NCI-H226 (cell line): ENCODE data around the gene ZC3H12A.
A peak's percentile ranks its signal among the peaks of the same experiment; 100 is the strongest.

Experiments
- DNase-seq: peaks from one replicate; pipeline ENCODE4 v3.0.0-alpha.2; 2015

ZC3H12A gene

DNA sequence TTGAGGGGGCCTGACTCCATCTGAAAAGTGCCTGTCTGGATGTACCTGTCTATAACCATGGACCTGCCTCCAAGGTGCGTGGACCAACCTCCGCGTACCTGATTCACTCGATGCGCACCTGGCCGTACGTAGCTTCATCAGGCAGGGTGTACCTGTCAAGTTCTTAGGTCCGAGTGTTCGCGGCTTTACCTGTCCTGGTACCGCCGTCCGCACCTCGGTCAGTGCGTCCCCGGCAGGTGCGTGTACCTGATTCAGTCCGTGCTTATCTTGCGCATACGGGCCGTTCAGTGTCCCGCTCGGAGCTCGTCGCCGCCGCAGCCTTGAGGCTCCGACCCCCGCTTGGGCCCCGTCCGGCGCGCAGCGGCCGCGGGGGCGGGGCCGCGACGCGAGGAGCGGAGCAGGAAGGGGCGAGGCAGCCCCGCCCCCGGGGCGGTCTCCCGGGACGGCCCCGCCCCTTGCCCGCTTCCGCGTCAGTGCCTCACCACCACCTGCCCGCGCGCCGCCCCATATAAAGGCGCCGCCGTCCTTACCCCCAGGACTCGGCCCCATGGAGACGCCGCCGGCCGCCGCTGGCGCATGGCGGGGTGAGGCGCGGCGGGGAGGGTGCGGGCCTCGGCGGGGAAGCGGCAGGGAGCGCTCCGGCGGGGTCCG is at the start of gene ZC3H12A:
TSS of gene ZC3H12A (plus strand) at position 535 of the 651 bp plus-strand sequence. CDS start 917 bp downstream, outside the sequence.
- DNase-seq = peak; percentile 86

DNA sequence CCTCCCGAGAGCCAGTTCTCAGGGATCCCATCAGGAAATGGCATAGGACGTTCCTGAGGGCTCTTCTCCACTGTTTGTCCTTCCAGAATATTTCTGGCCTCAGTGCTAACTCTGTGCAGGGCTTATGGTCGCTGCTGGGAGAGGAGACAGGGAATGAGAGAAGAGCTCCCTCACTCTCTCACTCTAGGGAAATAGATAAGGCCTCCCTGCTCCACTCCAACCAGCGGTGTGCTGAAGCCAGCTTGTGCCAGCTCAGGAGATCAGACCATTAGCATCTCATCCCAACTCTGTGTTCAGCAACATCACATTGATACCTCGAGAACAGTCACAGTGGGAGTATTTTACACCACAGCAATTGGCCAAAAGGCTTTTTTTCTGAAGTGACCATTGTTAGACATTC is 49.2 kb upstream of the ZC3H12A start:
- no peak for DNase-seq

DNA sequence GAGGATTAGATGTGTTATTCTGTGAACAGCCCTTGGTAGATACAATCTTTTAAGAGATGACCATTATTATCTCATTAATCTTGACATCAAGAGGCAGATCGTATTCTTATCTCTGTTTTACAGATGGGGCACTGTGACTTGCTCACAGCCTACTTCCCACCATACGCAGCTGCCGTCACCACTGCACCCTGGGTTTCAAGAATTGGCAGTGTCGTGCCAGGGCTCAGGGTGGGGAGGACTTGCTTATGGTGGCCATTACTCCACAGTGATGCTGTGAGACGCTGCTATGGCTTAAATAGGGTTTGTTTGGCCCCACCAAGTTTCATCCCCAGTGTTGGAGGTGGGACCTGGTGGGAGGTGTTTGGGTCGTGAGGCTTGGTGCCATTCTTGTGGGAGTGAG is 45.4 kb upstream of the ZC3H12A start:
- no peak for DNase-seq

GRCh38 chr1:37430103-37430985 is 44.0 kb upstream of the ZC3H12A start:
- no peak for DNase-seq

GRCh38 chr1:37432716-37433115 is 41.7 kb upstream of the ZC3H12A start:
- no peak for DNase-seq

DNA sequence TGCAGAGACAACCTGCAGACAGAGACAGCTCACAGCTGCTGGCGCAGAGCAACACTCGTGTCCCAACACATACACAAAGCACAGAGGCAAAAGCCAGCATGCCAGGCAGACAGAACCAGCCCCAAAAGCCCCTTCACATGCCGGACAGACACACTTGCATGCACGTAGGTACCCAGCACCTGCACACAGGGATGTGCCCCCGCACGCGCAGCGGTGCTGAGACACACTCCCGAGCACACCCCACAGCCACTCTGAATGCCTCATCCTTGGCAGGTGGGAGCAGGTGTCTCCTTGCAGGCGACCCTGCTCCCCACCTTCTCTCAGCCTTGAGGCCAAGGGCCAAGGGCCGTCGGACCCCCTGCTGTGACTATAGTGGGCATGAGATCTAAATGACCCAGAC is 41.2 kb upstream of the ZC3H12A start:
- no peak for DNase-seq

DNA sequence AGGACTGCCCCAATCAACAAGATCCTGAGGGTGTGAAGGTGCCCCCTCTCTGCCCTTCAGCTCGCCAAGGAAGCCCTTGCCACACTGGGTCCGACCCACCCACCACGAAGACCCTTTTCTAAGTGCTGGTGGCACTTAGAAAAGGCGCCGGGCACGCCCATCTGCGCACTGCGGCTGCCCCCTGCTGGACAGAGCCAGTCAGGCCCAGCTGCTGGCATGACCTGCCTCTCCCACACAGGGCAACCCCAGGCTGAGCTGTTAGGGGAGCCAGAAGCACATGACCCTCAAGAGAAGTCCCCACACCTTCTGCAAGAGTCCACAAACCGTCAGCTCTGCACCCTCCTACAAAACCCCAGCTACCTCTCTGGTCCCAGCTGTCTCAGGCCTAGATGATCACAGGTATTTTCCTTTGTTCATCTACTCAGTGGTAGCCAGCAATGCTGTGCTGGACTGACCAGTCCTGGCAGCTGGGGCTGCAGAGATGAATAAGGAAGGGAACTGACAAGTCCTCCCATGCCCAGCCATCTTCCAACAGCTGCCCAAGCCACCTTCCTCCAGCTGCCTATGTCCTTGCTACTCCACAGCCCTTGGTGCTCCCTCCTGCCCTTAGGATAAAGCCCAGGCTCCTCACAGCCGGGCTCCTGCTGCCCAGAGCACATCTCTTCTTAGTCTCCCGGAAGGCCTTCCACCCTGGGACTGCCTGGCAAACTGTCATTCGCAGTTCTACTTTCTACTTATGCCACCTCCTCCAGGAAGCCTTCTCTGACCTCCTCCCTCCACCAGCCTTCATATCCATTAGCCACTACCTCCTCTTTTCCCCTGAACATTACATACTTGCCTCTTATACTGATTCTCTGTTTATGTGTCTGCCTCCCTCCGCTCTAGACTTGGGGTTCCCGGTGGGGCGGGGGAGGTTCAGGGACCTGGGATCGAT is 39.8 kb upstream of the ZC3H12A start:
- peak; percentile 31 for DNase-seq

DNA sequence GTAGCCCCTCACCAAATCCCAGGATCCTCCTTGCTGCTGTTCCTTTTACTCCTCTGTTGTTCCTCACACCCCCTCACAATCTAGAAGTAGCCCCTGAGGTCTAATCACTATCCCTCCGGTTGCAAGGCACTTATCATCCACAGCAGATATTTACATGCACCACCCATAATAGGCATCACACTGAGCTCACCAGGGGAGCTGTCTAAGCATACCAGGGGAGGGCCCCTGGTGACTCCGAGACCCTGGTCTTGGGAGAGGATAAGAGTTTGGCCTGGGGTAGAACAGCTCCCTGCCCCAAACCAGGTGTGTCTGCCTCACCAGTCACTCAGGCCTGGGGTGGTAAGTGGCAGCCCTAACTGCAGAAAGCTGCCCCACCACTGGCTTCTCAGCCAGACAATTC is 37.3 kb upstream of the ZC3H12A start:
- no peak for DNase-seq

DNA sequence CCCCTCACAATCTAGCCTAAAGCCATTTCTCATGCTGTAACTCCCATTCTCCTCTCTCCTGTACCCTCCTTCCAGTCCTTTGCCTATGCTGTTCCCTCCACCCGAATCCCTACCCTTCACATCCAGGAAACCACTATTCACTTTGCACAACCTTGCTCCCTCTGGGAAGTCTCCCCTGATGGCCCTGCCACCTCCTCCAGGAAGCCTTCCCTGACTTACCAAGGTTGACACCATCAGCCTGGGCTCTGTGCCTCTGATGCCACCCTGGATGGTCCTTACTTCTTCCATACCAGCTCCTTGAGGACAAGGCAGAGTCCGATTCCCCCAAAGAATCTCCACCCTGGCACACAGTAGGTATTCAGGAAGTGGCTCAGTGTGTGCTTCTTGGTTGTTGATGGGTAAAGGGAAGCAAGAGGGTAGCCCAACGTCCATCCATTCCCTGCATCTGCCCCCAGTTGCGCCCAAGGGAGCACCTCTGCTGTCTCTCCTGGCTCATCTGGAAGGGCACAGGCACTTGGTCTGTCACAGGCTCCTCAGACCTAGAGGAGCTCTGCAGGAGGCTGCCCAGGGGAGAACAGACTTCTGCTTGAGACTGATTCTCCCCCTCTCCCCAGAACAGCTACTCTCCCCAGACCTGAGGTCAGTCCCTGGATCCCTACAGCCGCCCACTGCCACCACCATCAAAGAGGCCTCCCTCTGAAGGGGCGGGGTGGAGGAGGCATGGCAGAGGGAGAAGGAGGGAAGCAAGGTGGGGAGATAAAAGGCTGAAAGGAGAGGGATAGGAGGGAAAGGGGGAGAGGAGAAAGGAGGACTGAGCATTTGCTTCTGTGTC is 36.1 kb upstream of the ZC3H12A start:
- no peak for DNase-seq

GRCh38 chr1:37438869-37439343 is 35.5 kb upstream of the ZC3H12A start:
- no peak for DNase-seq

DNA sequence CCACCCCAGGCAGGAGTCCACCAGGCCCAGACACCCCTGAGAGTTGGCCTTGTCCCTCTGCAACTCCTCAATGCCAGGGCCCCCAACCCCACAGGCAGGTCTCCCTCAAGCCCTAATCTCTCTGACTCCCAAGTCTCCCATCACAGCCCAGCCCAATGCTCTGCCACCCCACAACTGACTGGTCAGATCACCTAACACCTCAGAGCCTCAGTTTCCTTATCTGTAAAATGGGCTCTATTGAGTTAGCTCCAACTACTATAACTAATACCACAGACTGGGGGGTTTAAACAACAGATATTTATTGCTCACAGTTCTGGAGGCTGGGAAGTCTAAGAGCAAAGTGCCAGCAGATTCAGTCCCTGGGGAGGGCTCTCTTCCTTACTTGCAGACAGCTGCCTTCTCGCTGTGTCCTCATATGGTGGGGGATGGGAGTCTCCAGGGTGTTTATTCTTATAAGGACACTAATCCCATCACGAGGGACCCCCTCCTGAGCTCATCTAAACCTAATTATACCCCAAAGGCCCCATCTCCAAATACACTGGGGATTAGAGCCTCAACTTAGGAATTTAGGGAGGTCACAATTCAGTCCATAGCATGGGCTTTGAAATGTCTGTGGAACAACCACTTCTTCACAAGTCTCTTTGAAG is 34.9 kb upstream of the ZC3H12A start:
- no peak for DNase-seq

GRCh38 chr1:37441490-37441889 is 32.9 kb upstream of the ZC3H12A start:
- no peak for DNase-seq

- no peak for DNase-seq
Measured at GRCh38 chr1:37442139-37442538, 32.2 kb upstream of the ZC3H12A start.

- no peak for DNase-seq
Measured at GRCh38 chr1:37442644-37443043, 31.7 kb upstream of the ZC3H12A start.

DNA sequence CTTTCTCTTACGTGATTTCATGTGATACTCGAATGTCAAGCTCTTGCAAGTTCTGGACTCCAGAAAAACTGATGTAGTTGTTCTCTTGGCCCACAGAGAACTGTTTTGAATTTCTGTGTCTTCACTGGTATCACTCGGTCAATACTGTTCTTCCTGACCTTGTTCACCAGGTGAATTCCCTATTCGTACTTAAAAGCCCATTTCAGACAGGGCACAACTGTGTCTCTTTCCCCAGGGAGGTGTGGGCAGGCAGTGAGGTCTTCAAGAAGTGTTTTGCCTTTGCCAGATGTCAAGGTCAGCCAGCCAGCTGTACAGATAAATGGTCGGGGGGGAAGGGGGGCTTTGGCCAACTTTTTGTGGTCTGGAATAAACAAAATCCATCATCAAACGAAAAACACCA is 27.5 kb upstream of the ZC3H12A start:
- no peak for DNase-seq

GRCh38 chr1:37448185-37448584 is 26.2 kb upstream of the ZC3H12A start:
- no peak for DNase-seq

- DNase-seq = no peak
Measured at GRCh38 chr1:37448691-37449417, 25.5 kb upstream of the ZC3H12A start.

- DNase-seq = no peak
Measured at GRCh38 chr1:37449936-37450335, 24.4 kb upstream of the ZC3H12A start.

- no peak for DNase-seq
Measured at GRCh38 chr1:37452416-37452815, 22.0 kb upstream of the ZC3H12A start.

GRCh38 chr1:37453647-37454046 is 20.7 kb upstream of the ZC3H12A start:
- DNase-seq = no peak

- DNase-seq = no peak
Measured at GRCh38 chr1:37455516-37455915, 18.9 kb upstream of the ZC3H12A start.
